Fibroblast of skin of left quadriceps (primary cell): ENCODE data around the gene TMEM272.

ENCODE experiments used
- DNase-seq, 2 experiments: peaks; one replicate each; pipeline ENCODE4 v3.0.0-alpha.2; 2013; ENCODE audit warnings: low read depth in 2 of 2

The TMEM272 gene

DNA sequence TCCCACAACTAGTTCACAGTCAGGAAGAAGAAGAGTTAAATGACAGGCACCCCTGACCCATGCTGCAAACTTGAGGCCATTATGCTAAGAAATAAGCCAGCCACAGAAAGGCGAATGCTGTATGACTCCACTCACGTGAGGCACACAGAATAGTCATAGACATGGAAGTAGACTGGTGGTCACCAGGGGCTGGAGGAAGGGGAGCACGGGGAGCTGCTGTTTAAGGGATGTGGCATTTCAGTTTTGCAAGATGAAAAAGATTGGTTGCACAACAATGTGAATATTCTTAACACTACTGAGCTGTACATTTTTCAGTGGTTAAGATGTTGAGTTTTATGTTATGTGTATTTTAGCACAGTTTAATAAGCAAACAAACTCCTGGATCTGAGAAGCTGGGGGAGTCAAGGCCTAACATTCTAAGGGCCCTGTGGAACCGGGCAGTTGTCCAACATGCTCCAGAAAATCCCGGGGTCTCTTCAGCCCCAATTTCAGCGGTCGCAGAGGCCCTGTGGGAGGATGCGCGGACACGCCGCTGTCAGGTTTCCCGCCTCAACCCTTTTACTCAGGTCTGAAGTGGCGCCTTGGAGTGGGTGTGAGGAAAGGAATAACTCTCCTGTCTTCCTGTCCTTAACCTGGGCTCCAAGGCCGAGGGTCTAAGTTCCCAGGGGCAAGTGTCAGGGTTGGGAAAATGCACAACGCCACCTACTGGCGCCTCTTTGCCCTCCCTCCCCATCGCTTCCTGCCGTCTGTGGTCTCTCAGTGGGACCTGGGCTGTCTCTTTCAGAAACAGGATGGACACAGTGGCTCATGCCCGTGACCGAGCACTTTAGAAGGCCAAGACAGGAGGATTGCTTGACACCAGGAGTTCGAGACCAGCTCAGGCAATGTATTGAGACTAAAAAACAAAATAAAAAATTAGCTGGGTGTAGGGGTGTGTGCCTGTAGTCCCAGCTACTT, 4.4 kb upstream of the TMEM272 start:
- no peak for DNase-seq

DNA sequence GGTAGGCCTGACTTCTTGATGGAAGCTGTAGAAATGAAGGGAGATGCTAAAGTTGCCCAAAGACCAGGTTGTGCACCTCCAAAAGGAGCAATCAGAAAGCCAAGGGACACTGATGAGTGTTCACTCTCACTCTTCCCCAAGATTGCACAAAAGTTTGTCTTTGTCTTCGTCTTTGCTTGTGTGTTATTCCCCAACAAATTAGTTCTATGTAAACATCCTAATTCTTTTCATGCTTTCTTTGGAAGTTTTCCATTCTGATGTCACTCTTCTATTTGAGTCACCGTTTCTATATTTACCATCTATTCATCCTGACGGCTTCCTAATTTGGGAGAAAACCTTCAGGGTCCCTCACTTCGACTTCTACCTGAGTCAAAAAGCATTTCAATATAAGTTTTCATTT, 3.7 kb upstream of the TMEM272 start:
- peak; percentile 16 to 30 for DNase-seq

DNA sequence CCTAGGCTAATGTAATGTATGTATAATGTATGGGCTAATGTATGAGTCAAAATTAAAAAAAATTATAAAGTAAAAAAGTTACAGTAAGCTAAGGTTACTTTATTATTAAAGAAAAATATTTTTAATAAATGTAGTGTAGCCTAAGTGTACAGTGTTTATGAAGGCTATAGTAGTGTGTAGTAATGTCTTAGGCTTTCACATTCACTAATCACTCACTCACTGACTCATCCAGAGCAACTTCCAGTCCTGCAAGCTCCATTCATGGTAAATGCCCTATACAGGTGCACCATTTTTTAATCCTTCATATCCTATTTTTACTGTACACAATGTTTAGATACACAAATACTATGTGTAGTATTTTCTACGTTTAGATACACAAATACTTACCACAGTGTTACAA, 1.8 kb upstream of the TMEM272 start:
- DNase-seq = no peak

DNA sequence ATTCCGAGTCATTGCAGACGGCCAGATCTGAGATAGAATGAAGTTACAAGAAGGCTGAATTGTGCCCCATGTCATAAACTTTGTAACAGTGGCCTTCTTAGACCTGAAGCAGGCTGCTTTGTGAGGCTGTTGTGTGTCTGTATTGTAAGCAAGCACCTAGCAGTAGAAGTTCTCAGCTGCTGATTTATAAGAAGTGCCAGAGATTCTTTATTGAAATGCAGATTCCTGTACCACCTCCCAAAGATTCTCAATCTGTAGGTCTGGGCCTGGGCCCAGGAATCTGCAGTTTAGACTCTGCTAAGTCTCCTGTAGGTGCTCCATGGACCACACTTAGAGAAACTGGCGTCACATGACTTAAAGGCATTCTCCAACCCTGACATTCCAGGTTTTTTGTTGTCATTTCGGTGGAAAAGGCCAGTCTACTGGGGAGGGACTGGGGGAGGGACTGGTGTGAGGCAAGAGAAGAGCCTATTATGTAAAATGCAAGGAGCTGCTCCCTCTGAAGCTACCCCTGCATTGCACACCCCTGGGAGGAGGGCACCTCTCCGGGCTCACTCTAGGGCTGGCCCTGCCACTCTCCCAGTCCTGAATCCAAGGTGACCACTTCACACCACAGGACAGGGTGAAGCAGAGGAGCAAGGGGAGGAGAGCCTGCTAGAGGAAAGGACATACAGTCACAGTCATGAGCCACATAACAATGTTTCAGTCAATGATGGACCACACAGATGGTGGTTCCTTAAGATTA, 769 bp upstream of the TMEM272 start:
- no peak for DNase-seq

DNA sequence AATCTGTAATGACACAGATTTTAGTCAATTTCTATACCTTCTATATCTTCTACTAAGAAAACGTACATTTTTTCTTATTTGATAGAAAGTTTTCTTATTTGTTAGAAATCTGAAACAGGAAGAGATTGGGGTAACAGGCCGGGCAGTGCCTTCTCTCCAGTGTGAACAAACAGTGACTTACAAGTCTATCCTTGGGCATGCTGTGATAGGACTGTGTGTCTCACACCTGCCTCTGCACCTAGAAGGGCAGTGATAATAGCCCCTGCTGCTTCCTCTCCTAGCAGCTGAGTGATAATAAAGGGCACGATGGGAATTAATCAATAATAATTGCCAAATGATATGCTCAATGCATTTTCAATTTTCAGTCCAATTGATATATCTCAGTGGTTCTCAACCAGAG, 1.4 kb downstream of the TMEM272 start:
- DNase-seq = no peak

DNA sequence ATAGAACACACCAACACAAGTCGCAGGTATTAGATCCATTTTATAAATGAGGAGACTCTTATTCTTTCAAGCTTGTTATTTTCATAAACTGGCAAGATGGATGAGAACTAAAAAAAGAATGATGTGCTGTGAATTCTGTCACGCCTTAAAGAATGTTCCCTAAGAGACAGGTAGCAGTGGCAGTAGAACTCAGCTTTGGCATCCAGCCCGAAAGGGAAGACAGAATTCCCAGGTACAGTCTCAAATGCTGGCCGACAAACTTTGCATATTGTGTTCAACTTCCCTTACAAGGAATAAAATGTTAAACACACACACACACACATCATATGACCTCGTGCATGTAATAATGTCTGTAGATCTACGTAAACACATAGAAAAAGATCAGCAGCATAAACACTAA, 3.2 kb downstream of the TMEM272 start:
- no peak for DNase-seq

DNA sequence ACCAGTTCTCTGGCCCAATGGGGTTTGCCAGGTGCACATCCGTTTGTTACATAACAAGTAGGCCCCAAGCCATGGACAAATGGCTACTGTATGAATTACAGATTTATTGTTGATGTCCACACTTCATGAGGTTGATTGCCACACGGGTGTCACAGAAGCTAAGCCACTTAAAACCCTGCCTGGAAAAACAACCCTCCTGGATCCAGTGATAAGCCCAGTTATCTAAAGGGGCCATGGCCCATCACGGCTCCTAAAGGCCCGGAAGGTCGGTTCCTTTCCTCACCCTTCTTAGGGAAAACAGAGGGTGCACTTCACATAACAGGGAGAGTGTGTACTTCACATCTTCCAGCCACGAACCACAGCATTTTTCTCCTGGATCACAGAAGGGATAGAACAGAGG, 4.1 kb downstream of the TMEM272 start:
- DNase-seq = no peak

DNA sequence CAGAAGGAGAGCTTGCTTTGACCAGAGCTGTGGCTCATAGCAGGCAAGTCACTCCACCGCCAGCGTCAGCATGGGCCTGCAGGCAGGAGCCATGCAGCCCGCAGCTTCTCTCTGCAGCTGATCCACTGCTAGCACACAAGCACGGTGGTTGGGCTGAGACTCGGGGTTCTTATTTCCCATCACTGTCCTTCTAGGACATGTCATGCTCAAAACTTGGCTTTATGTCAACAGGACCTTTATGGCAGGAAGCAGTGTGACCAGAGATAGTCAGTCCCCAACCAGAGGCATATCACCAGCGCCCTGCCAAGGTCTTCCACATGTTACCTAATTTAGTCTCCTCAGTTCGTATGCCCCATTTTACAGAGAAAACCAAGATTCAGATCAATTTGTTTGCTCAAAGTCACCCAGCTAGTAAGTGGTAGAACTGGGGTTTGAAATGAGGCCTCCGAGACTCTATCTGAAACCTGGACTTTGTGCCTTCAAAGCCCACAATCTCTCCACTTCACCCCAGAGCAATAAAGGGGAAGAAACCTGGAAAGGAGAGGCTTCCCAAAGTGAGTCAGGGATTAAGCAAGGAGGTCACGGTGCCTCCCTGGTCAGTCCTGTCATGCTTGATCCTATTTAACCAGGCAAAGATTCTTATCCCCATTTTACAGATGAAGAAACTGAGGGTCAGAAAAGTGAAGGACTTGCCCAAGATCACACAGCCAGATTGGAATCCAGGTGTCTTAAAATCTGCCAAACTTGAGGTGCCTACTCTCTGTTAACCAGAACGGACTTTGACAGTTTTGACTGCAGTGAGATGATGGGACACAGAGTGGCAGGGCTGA, 5.1 kb downstream of the TMEM272 start:
- no peak for DNase-seq

DNA sequence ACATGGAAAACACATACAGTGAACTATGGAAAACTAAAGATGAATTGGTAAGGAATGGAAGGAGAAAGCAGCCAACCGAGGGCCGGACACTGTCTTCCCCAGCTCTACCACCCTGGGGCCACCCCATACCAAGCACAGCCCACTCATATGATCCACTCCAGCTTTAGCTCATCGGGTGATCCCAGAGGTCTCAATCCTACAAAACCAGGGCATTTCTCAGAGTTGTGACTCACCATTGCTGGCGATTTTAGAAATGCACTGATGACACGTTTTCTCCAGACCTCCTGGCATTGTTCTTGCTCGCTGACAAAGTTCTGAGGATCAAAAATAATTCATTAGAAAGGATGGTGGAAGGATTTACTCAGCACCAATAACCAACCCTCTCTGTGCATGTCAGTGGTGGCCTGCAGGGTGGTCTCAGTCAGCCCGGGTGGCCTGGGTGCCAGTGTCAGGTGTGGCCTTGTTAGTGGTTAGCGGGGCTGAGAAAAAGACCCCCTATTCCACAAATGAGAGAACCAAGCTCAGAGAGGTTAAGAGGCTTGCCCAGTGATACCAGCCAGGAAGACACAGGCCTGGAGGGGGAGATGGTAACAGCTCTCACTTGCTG, 6.6 kb downstream of the TMEM272 start:
- DNase-seq = no peak

DNA sequence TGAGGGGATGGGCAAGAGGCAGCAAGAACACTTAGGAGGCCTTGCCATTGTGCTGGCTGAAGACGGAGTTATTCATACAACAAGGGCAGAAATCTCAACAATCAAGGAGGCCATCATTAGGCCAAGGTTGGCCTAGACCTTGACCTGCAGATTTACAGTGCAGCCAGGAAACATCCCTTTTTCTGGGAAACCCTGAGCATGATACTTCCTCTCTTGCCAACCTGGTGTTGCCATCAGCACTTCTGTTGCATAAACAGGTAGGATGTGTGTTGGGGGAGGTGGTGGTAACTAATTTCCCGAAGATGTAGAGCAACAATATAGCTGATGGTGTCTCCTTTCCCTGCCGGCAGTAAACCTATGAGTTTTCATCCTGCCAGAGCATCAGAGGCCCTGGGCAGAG, 8.0 kb downstream of the TMEM272 start:
- DNase-seq = no peak

DNA sequence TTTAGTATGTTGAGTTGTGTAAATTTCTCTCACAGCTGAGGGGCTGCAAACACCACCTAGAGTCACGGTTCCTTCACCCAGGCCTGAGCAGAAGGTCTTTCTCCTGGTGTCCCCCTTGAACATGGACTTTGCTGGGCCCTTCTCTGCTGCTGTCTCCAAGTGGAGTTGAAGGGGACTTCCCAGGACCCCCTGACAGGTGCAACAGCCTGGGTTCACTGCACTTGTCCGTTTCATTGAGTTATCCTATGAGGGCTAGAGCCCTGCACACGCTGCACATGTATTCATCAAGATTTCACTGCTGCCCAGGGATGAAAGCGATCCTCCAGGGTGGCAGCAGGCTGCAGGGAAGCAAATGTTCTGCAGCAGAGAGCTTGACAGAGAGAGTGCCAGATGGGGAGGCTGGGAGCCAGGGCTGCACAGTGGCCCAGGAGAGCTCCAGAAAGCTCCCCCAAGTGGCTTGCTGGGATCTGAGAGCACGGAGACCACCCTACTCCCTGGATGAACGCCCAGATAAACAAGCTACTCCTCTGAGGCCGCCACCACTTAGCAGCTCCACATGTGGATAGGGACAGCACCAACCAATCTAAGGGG, 10.3 kb downstream of the TMEM272 start:
- DNase-seq = no peak

DNA sequence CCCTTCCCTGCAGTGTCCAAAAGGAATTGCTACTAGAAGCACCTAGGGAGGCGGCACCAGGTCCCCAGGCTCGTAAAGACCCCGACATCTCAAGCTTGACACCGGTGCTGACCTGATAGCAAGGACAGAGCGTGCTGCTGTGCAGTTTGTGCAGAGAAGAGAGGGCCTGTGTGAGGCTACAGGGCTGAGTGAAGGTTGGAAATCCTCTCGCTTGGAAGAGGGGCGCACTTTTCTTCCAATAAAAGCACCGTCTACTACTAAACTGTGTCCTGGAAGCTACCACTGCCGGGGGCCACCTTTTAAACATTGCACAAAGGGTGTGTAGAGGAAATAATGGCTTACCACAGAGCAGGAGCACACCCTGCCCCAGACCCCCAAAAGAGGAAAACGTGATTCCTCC, 11.0 kb downstream of the TMEM272 start:
- DNase-seq = no peak

DNA sequence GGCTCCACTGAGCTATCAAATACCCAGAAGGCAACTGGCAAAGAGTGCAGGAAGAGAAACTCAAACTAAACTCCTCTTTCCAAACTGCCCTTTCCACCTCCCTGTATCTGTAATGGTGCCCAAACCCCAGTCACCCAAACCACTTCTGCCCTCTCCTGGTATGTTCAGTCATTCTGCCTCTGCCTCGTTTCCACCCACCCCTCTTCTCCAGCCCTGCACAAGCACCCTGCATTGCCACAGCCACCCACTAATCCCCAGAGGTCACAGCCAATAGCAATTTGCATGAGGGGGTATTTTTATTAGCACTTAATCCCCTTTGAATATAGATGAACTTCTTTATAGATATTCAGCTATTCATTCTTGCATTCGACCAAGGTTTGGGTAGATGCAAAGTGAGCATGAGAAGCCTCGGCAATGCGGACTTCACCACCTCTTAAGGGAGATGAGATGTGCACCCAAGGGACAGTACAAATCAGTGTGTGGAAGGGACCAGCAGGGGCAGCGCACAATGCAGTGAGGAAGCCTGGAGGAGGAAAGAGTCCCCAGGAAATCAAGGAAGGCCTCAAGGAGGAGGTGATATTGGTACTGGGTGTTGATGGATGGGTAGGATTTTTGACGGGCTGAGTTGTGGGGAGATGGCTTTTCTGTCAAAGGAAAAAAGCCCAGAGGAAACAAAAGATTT, 12.4 kb downstream of the TMEM272 start:
- no peak for DNase-seq

DNA sequence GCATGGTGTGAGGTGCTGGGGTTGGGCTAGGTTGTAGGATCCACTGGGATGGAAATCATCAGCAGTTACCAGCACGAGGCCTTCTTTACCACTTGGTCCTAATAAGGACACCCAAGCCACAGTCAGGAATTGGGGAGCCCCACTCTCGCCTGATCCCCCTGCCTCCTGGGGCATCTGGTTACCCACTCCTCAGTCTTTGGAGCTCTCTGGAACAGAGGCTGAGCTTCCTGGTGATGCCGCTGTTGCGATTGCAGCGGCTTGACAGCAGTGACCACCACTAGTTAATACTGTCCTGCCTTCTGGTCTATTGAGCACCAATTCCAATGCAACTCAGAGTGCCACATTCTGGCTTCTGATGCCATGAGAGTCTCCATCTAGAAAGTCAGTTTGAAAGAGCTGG, 13.5 kb downstream of the TMEM272 start:
- no peak for DNase-seq

DNA sequence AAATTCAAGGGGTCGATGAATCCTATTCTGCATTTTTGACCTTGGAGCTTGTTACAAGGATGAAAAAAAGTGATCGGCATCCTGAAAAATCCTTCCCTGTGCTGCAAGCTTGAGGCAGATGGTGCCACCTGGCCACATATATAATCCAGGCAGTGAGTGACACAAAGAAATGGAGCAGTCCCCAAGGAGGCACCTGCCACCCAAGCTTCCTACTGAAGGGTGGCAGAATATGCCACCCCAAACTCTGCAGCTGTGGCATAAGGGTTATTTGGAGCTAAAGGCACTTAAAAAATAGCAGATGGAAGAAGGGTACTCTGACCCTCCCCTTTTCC, 15.4 kb downstream of the TMEM272 start:
- DNase-seq = no peak

DNA sequence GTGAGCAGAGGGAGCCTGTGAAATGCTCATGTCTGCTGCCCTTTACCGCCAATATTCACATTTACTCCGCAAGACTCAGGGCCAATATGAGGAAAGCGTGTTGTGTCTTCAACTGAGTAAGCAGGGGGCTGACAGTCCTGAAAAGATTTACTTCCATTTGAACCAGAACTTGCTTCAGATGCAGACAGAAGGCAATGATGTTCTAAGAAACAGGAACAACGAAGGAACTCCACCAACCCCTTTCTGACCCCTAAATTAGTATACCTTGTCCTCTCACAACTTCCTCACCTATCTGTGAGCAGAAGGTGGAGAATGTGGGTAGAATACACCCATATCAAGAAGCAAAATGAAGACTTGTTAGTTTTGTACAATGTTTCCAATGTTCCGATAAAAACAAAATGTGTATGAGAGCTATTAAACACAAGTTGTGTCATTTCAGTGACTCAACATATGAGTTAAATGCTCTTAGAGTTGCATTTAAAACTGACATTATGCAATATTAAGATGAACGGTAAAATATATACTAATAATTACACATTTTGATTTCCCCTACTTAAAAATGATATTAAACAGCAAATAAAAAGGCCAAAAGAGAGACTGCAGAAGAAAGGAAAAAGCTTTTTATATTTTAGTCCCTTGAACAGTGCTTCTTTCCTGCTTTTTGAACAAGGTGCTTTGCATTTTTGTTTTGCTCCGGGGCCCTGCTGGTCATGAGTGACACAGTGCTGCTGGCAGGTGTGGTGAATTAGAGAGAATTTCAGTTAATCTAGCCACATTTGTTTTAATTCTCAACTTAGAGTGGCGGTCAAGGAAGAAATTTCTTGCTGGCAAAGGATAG, 16.0 kb downstream of the TMEM272 start:
- DNase-seq = no peak

DNA sequence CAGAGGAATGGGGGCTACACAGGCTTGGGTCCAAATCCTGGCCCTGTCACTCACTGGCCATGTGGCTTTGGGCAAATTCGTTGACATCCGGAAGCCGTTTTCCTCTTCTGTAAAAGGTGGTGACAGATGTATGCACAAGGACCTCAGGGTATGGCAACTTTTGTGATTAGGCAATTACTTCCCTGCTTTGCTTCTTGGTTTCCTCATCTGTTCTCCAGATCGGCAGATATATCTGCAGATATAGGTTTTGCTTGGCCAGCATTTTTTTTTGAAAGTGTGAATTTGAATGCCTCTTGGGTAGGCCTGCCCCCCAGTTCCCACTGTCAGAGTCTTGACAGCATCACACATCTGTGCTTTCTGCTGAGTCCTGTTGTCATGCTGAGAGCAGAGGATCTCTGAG, 17.7 kb downstream of the TMEM272 start:
- DNase-seq = no peak

DNA sequence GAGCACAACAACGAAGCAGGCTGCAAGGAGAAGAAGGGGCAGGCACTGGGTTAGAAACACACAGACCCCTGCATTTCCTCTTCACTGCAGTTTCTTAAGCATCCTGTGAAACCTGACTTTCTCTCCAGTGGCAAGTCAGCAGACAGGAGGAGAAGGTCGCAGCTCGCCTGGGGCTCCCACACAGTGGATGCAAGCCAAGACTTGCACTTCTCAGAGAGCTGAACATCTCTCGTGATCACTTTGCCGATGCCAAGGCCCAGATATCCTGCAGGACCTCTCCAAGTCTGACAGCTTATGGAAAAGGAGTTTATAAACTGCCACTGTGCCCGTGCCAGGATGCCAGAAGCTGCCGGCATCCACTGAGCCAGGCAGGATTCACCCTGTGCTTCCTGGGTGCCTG, 18.4 kb downstream of the TMEM272 start:
- no peak for DNase-seq

DNA sequence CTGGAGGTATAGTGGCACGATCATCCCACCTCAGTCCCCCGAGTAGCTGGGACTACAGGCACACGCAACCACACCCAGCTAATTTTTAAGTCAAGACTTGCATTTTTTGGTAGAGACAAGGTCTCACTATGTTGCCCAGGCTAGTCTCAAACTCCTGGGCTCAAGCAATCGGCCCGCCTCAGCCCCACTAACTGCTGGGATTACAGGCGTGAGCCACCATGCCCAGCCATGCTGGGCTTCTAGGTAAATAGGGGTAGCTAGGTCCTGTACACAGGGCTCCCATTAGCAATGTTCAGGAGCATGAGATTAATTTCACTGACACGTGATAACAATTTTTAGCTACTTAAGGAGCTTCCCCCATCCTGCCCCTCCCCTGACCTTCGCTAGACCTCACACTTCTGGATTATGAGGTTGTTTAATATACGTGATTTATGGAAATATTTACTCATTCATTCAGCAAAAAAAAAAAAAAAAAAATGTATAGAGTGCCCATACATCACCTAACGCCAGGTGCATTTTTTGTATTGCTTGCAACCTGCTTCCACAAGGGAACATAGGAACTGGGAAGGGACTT, 19.2 kb downstream of the TMEM272 start:
- DNase-seq = no peak

DNA sequence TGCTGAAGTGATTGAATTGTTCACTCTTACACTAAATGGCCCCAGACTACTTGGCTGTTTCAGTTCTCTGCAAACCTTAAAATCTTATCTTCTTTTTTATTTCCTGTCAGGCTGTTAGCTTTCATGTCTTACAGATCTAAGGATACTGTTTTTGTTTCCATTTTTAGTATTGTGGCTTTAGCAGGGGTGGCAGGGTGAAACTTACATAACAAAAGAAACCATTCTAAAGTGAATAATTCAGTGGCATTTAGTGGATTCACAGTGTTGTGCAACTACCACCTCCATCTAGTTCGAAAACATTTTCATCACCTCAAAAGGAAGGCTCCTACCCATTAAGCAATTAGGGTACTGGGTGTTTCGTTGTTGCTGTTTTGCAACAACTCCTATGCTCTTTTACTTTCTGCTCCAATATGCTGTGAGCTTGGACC, 19.8 kb downstream of the TMEM272 start:
- no peak for DNase-seq
